ENCODE measurements around the gene STAC. TPM values are rescaled to one million over a fixed set of nuclear protein-coding genes. Genes with fewer than 3 reads are reported as not detected.

STAC gene, protein sequence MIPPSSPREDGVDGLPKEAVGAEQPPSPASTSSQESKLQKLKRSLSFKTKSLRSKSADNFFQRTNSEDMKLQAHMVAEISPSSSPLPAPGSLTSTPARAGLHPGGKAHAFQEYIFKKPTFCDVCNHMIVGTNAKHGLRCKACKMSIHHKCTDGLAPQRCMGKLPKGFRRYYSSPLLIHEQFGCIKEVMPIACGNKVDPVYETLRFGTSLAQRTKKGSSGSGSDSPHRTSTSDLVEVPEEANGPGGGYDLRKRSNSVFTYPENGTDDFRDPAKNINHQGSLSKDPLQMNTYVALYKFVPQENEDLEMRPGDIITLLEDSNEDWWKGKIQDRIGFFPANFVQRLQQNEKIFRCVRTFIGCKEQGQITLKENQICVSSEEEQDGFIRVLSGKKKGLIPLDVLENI
- 10 to 100 TPM in 3 of 8 experiments, 1 to 10 TPM in 5; 4.9 to 21.6 (median 8.4) TPM for total RNA-seq

- 0 to 2% (median 0%) methylated on average over 2 to 10 of the region's 73 CpGs; no CpG with 5 or more reads in 5 of the 10 experiments for WGBS, 10 experiments
- H3K4me3 ChIP-seq = peak within 1 kb of the TSS; percentile 34 to 75 (median 51)
- in situ Hi-C loops (cut with MboI; ENCODE audit: low pct_unique_long_range_greater_than_20kb in 2 of 9, low sequenced_read_pairs in 9 of 9, unreplicated experiment in 9 of 9) = no loop called here
- ATAC-seq (replicated peaks in 6 of 8) = peak; percentile 80 to 96 (median 94)
- peaks cover 0 to 7% of the 10 kb centered on the region in 2 donors for H3K4me1 ChIP-seq (replicated peaks in 1 of 2)
- peak within 1 kb of the TSS; percentile 9 to 37 for H3K27ac ChIP-seq
These were observed at the start of gene STAC for GRCh38 chr3:36380221-36381031. Gene STAC, plus strand, starts transcription at chr3:36380504. Its CDS starts 140 bp downstream, at chr3:36380644.

- Histone ChIP-seq H3K27ac (no peak overlapping the region), H3K4me1 (replicated peaks in 1 of 2) (peaks cover 0 to 2% of the 10 kb centered on the region in 2 donors), H3K4me3 (no peak overlapping the region)
- in situ Hi-C loops (cut with MboI; ENCODE audit: low pct_unique_long_range_greater_than_20kb in 2 of 9, low sequenced_read_pairs in 9 of 9, unreplicated experiment in 9 of 9) = no loop called here
- no peak for ATAC-seq (replicated peaks in 6 of 8)
These were observed 48.2 kb upstream of the STAC start for GRCh38 chr3:36332139-36332538.

DNA sequence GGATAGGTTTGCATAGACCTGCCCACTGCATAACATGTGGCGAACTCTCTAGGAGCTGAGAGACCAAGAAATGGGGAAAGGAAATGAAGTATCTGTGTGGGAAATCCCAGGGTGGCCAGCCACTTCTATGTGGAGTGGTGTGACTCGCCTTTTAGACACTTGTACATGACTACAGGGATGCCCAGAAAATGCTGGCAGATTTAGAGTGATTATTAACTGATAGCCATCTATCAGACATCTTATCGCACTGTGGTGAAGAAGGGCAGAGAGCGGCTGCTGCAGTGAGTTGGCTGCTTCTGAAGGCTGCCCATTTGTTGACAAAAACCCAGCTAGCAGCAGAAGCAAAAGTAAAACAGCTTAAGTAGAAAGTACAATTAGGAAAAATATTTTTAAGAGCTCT is 18.1 kb upstream of the STAC start:
- Histone ChIP-seq H3K4me3 (no peak overlapping the region), H3K4me1 (replicated peaks in 1 of 2) (peaks cover 5 to 10% of the 10 kb centered on the region in 2 donors), H3K27ac (no peak overlapping the region)
- WGBS, 10 experiments = 42 to 100% (median 83%) methylated on average over 1 to 4 of the region's 4 CpGs; no CpG with 5 or more reads in 2 of the 10 experiments
- peak in 2 of 8 experiments; percentile 18 for ATAC-seq (replicated peaks in 6 of 8)
- in situ Hi-C loops (cut with MboI; ENCODE audit: low pct_unique_long_range_greater_than_20kb in 2 of 9, low sequenced_read_pairs in 9 of 9, unreplicated experiment in 9 of 9) = no loop called here

- WGBS, 10 experiments = 7 to 60% (median 21%) methylated on average over 1 to 2 of the region's 2 CpGs; no CpG with 5 or more reads in 6 of the 10 experiments
- ATAC-seq (replicated peaks in 6 of 8) = peak in 7 of 8 experiments; percentile 52 to 84 (median 81)
- in situ Hi-C loops (cut with MboI; ENCODE audit: low pct_unique_long_range_greater_than_20kb in 2 of 9, low sequenced_read_pairs in 9 of 9, unreplicated experiment in 9 of 9) = no loop called here
- H3K4me1 ChIP-seq (replicated peaks in 1 of 2) = peaks cover 5 to 10% of the 10 kb centered on the region in 2 donors
- H3K27ac ChIP-seq = no peak overlapping the region
- no peak overlapping the region for H3K4me3 ChIP-seq
These were observed 17.3 kb upstream of the STAC start for GRCh38 chr3:36362973-36363372.

- ATAC-seq (replicated peaks in 6 of 8) = peak in 2 of 8 experiments; percentile 42 to 65
- WGBS, 10 experiments = 44 to 100% (median 88%) methylated on average over 2 to 4 of the region's 4 CpGs; no CpG with 5 or more reads in 1 of the 10 experiments
- H3K4me3 ChIP-seq = no peak overlapping the region
- H3K27ac ChIP-seq = no peak overlapping the region
- in situ Hi-C loops (cut with MboI; ENCODE audit: low pct_unique_long_range_greater_than_20kb in 2 of 9, low sequenced_read_pairs in 9 of 9, unreplicated experiment in 9 of 9) = no loop called here
- H3K4me1 ChIP-seq (replicated peaks in 1 of 2) = peaks cover 5 to 10% of the 10 kb centered on the region in 2 donors
These were observed 16.0 kb upstream of the STAC start for GRCh38 chr3:36364260-36364659.

DNA sequence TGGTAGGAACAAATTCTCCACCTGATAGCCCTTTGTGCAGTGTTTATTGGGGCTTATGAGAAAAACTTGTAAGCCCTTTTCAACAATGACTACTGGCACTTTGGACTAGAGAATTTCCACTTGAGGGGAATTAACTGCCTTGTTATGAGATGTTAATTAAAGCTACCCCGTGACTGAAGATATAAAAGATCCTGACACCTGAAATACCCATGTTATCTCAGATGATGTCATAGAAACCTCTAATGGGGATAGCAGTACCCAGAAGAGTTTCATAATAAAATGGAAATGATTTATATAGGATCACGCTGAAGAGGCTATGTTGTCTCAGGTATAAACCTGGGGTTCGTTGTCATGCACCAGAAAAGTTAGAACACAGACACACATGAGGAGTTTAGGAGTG is 14.5 kb upstream of the STAC start:
- Histone ChIP-seq H3K4me3 (no peak overlapping the region), H3K4me1 (replicated peaks in 1 of 2) (peaks cover 5 to 10% of the 10 kb centered on the region in 2 donors), H3K27ac (no peak overlapping the region)
- in situ Hi-C loops (cut with MboI; ENCODE audit: low pct_unique_long_range_greater_than_20kb in 2 of 9, low sequenced_read_pairs in 9 of 9, unreplicated experiment in 9 of 9) = no loop called here
- ATAC-seq (replicated peaks in 6 of 8) = no peak
- 50 to 100% (median 90%) methylated on average over 1 to 3 of the region's 3 CpGs; no CpG with 5 or more reads in 1 of the 10 experiments for WGBS, 10 experiments

DNA sequence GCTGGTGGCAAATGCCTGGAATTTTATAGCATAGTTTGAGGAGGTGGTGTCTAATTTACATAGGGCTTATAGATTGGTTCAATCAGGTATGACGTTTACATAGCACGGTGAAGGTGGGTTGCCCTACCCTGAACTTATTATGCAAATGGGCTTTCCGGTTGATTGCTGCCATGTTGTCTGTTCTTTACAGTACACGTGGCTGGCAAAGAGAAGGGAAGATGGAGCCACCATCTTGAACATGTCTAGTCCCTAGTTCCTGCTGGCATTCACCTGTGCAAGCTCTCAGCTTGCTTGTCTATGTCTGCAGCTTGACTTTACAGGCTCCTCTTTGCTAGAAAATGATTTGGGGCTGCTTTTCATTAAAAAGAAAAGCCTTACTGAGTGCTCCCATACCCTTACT is 14.0 kb upstream of the STAC start:
- in situ Hi-C loops (cut with MboI; ENCODE audit: low pct_unique_long_range_greater_than_20kb in 2 of 9, low sequenced_read_pairs in 9 of 9, unreplicated experiment in 9 of 9) = no loop called here
- ATAC-seq (replicated peaks in 6 of 8) = no peak
- H3K27ac ChIP-seq = no peak overlapping the region
- H3K4me1 ChIP-seq (replicated peaks in 1 of 2) = peaks cover 5 to 10% of the 10 kb centered on the region in 2 donors
- WGBS, 10 experiments = 80 to 100% (median 89%) methylated on average over 1 to 4 of the region's 4 CpGs; no CpG with 5 or more reads in 2 of the 10 experiments
- H3K4me3 ChIP-seq = no peak overlapping the region

DNA sequence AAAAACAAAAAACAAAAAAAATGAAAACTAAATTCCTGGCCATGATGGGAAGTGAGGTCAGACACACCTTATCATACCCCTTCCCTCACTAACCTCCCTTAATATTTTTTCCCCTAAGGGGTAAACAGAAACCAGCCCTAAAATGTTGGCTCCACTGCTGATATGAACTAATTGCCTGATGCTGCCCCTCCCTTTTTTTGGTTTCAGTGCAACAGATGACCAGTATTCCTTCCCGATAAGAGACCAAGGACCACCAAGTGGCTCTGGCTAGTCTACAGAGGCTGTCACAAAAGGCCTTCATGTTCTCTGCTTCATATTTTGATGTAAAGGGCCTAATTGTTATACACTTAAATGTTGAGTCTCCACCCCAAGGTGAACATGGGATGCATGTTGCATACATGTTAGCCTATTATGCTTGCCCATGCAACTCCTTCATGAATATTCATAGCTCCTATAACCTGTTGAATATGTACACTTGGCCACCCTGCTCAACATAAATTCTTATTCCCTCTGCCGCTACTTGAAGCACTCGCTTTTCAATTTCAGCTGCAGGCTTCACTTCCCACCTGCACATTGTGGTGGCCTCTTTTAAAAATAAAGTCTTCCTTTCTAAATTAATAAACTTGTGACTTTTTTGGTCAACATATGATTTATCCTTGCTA is 12.3 kb upstream of the STAC start:
- 37 to 100% (median 100%) methylated on average over 2 to 3 of the region's 3 CpGs; no CpG with 5 or more reads in 3 of the 10 experiments for WGBS, 10 experiments
- in situ Hi-C loops (cut with MboI; ENCODE audit: low pct_unique_long_range_greater_than_20kb in 2 of 9, low sequenced_read_pairs in 9 of 9, unreplicated experiment in 9 of 9) = no loop called here
- Histone ChIP-seq H3K4me3 (no peak overlapping the region), H3K27ac (no peak overlapping the region), H3K4me1 (replicated peaks in 1 of 2) (peaks cover under 1 to 3% of the 10 kb centered on the region in 2 donors)
- peak in 2 of 8 experiments; percentile 85 to 87 for ATAC-seq (replicated peaks in 6 of 8)

DNA sequence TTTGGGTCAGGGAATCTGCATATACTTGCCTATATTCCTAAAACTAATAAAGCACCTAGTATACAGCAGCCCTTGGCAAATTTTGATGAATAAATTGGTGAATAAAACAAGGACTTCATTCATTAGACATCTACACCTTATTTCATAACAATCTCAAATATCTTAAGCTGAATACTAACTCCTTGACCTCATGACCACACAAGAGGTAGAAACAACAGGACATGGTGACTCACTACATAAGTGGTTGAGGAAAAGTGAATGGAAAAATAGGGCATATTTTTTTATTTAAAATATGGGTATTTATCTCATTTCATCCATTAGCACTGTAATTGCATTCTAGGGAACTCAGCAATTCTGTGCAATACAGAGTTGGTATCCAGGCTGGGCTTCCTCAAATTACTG is 7.8 kb upstream of the STAC start:
- no peak overlapping the region for H3K4me3 ChIP-seq
- in situ Hi-C loops (cut with MboI; ENCODE audit: low pct_unique_long_range_greater_than_20kb in 2 of 9, low sequenced_read_pairs in 9 of 9, unreplicated experiment in 9 of 9) = no loop called here
- ATAC-seq (replicated peaks in 6 of 8) = peak in 1 of 8 experiments; percentile 16
- peaks cover 0 to 9% of the 10 kb centered on the region in 2 donors for H3K4me1 ChIP-seq (replicated peaks in 1 of 2)
- no peak overlapping the region for H3K27ac ChIP-seq

DNA sequence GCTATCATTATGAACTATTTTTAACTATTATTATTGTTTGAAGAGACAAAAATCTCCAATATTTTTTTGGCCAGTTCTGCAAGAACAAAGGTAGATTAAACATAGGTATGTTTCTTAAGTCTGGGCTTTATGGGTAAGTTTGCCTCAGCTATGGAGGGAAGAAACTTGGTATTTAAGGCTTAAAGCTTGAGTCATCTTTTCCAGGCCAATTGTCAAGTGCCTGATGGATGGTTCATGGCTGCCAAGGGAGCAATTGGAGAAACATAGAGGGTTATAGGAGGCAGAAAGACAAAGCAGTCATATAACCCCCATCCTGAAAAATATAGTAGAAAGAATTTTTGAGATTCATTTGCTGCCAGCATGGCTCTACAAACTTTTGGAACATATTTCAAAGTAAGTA is 7.2 kb upstream of the STAC start:
- H3K4me3 ChIP-seq = no peak overlapping the region
- H3K27ac ChIP-seq = no peak overlapping the region
- ATAC-seq (replicated peaks in 6 of 8) = peak in 5 of 8 experiments; percentile 53 to 72 (median 69)
- peaks cover 0 to 9% of the 10 kb centered on the region in 2 donors for H3K4me1 ChIP-seq (replicated peaks in 1 of 2)
- in situ Hi-C loops (cut with MboI; ENCODE audit: low pct_unique_long_range_greater_than_20kb in 2 of 9, low sequenced_read_pairs in 9 of 9, unreplicated experiment in 9 of 9) = no loop called here

GRCh38 chr3:36373666-36374065 is 6.6 kb upstream of the STAC start:
- Histone ChIP-seq H3K4me1 (replicated peaks in 1 of 2) (peaks cover 0 to 9% of the 10 kb centered on the region in 2 donors), H3K27ac (no peak overlapping the region), H3K4me3 (no peak overlapping the region)
- no peak for ATAC-seq (replicated peaks in 6 of 8)
- in situ Hi-C loops (cut with MboI; ENCODE audit: low pct_unique_long_range_greater_than_20kb in 2 of 9, low sequenced_read_pairs in 9 of 9, unreplicated experiment in 9 of 9) = no loop called here
- 40 to 100% (median 88%) methylated on average over 1 to 3 of the region's 3 CpGs; no CpG with 5 or more reads in 1 of the 10 experiments for WGBS, 10 experiments

DNA sequence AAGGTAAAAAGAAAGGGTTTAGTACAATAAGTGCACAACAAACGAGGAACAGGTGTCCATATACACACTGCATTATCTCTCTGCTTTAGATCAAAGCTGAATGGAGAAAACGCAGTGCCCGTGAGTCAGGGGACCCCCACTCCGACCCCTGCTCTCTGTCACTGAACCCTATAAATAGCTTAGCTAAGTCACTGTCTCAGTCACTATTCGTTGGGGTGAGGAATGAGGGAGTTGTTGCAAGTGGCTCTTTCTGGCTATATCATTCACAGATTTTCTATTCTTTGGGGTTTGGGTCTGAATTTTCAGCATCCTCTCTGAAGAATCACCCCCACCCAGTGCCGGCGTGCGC is 458 bp upstream of the STAC start:
- peak in 5 of 8 experiments; percentile 39 to 52 (median 46) for ATAC-seq (replicated peaks in 6 of 8)
- Histone ChIP-seq H3K27ac (peak overlapping the region in 1 of 2 donors; percentile 17), H3K4me1 (replicated peaks in 1 of 2) (peaks cover 0 to 7% of the 10 kb centered on the region in 2 donors), H3K4me3 (peak overlapping the region; percentile 34 to 75 (median 51))
- in situ Hi-C loops (cut with MboI; ENCODE audit: low pct_unique_long_range_greater_than_20kb in 2 of 9, low sequenced_read_pairs in 9 of 9, unreplicated experiment in 9 of 9) = no loop called here
- 11 to 83% (median 42%) methylated on average over 1 to 8 of the region's 8 CpGs; no CpG with 5 or more reads in 3 of the 10 experiments for WGBS, 10 experiments

All from motor neuron (in vitro differentiated cells).